ENCODE measurements around the gene SLC12A7. TPM values are rescaled to one million over a fixed set of nuclear protein-coding genes. Genes with fewer than 3 reads are reported as not detected.

The SLC12A7 gene
- total and polyA plus RNA-seq, 2 donors (not counting 1 experiment from before 2014, with no cell fraction given), result 2.9 to 23.9 TPM

- Histone ChIP-seq H3K9me3 (ENCODE audit: control insufficient read depth, insufficient read depth, low read depth, low read length) (no peaks in the 10 kb centered on the region), H3K27me3 (ENCODE audit: control insufficient read depth, insufficient read depth, low read length) (no peaks in the 10 kb centered on the region), H3K4me2 (ENCODE audit: extremely low read depth, insufficient read depth, low read length) (no peak overlapping the region), H3K9ac (ENCODE audit: insufficient read depth, low read length) (no peak overlapping the region), H2AFZ (ENCODE audit: low read length) (no peak overlapping the region), H3K4me1 (ENCODE audit: control insufficient read depth, extremely low read depth, insufficient read depth, low read length) (no peaks in the 10 kb centered on the region), H3K79me2 (ENCODE audit: control insufficient read depth, insufficient read depth, low read length) (no peaks in the 10 kb centered on the region), H3K36me3 (ENCODE audit: control insufficient read depth, insufficient read depth, low read length) (no peaks in the 10 kb centered on the region), H4K20me1 (ENCODE audit: control insufficient read depth, extremely low read depth, insufficient read depth, low read length) (no peaks in the 10 kb centered on the region), H3K27ac (ENCODE audit: insufficient read depth, low read length) (no peak overlapping the region), H3K4me3 (replicated peaks in 1 of 4; ENCODE audit: control extremely low read depth in 1 of 4, insufficient read depth in 1 of 4, low read depth in 3 of 4, low read length in 4 of 4) (no peak overlapping the region)
- DNase-seq (ENCODE audit: low read depth in 2 of 2), result no peak
- TF ChIP-seq EZH2 (IDR thresholded peaks at IDR 0.05; ENCODE audit: low read length, missing control alignments) (no peak), CTCF (conservative IDR thresholded peaks at IDR 0.05 in 1 of 2, IDR thresholded peaks at IDR 0.05 in 1 of 2; ENCODE audit: low read depth in 1 of 2, low read length in 2 of 2) (no peak)
Observed at GRCh38 chr5:1067141-1068121, 44.4 kb downstream of the SLC12A7 start.

DNA sequence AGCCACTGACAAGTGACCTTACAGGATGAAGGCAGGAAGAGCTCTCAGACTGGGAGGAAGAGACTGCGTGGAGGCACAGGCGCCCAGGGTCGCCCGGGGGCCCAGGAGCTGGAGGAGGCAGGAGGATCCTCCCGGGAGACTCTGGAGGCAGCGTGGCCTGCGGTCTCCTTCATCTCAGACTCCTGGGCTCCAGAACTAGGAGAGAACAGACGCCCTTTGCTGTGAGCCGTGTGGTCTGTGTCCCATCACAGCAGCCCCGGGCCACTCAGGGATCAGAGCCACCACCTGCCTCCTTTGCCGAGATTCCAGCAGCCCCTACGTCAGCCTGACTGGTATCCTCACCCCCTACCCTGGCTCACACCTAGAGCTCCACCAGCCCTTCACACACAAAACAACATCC is 45.2 kb downstream of the SLC12A7 start:
- no peaks in the 10 kb centered on the region for H4K20me1 ChIP-seq (ENCODE audit: control insufficient read depth, extremely low read depth, insufficient read depth, low read length)
- no peak overlapping the region for H3K9ac ChIP-seq (ENCODE audit: insufficient read depth, low read length)
- H3K79me2 ChIP-seq (ENCODE audit: control insufficient read depth, insufficient read depth, low read length), result no peaks in the 10 kb centered on the region
- H3K9me3 ChIP-seq (ENCODE audit: control insufficient read depth, insufficient read depth, low read depth, low read length), result no peaks in the 10 kb centered on the region
- no peak overlapping the region for H2AFZ ChIP-seq (ENCODE audit: low read length)
- DNase-seq (ENCODE audit: low read depth in 2 of 2), result no peak
- no peak for TF ChIP-seq EZH2 (IDR thresholded peaks at IDR 0.05; ENCODE audit: low read length, missing control alignments)
- no peak for TF ChIP-seq CTCF (conservative IDR thresholded peaks at IDR 0.05 in 1 of 2, IDR thresholded peaks at IDR 0.05 in 1 of 2; ENCODE audit: low read depth in 1 of 2, low read length in 2 of 2)
- no peaks in the 10 kb centered on the region for H3K36me3 ChIP-seq (ENCODE audit: control insufficient read depth, insufficient read depth, low read length)
- H3K27ac ChIP-seq (ENCODE audit: insufficient read depth, low read length), result no peak overlapping the region
- H3K4me2 ChIP-seq (ENCODE audit: extremely low read depth, insufficient read depth, low read length), result no peak overlapping the region
- H3K4me1 ChIP-seq (ENCODE audit: control insufficient read depth, extremely low read depth, insufficient read depth, low read length), result no peaks in the 10 kb centered on the region
- no peaks in the 10 kb centered on the region for H3K27me3 ChIP-seq (ENCODE audit: control insufficient read depth, insufficient read depth, low read length)
- H3K4me3 ChIP-seq (replicated peaks in 1 of 4; ENCODE audit: control extremely low read depth in 1 of 4, insufficient read depth in 1 of 4, low read depth in 3 of 4, low read length in 4 of 4), result no peak overlapping the region

- Histone ChIP-seq H3K4me1 (ENCODE audit: control insufficient read depth, extremely low read depth, insufficient read depth, low read length) (no peaks in the 10 kb centered on the region), H3K9me3 (ENCODE audit: control insufficient read depth, insufficient read depth, low read depth, low read length) (no peaks in the 10 kb centered on the region)
Observed at GRCh38 chr5:1065891-1066650, 45.8 kb downstream of the SLC12A7 start.

More at GRCh38 chr5:1065891-1066650, 45.8 kb downstream of the SLC12A7 start:
- H3K9ac ChIP-seq (ENCODE audit: insufficient read depth, low read length), result no peak overlapping the region
- TF ChIP-seq EZH2 (IDR thresholded peaks at IDR 0.05; ENCODE audit: low read length, missing control alignments) (no peak), CTCF (conservative IDR thresholded peaks at IDR 0.05 in 1 of 2, IDR thresholded peaks at IDR 0.05 in 1 of 2; ENCODE audit: low read depth in 1 of 2, low read length in 2 of 2) (no peak)
- H3K4me3 ChIP-seq (replicated peaks in 1 of 4; ENCODE audit: control extremely low read depth in 1 of 4, insufficient read depth in 1 of 4, low read depth in 3 of 4, low read length in 4 of 4), result no peak overlapping the region
- H3K27ac ChIP-seq (ENCODE audit: insufficient read depth, low read length), result no peak overlapping the region
- no peaks in the 10 kb centered on the region for H3K27me3 ChIP-seq (ENCODE audit: control insufficient read depth, insufficient read depth, low read length)
- no peaks in the 10 kb centered on the region for H3K36me3 ChIP-seq (ENCODE audit: control insufficient read depth, insufficient read depth, low read length)
- H4K20me1 ChIP-seq (ENCODE audit: control insufficient read depth, extremely low read depth, insufficient read depth, low read length), result no peaks in the 10 kb centered on the region
- H2AFZ ChIP-seq (ENCODE audit: low read length), result no peak overlapping the region
- no peak overlapping the region for H3K4me2 ChIP-seq (ENCODE audit: extremely low read depth, insufficient read depth, low read length)
- no peak for DNase-seq (ENCODE audit: low read depth in 2 of 2)
- no peaks in the 10 kb centered on the region for H3K79me2 ChIP-seq (ENCODE audit: control insufficient read depth, insufficient read depth, low read length)
